HS-27A (cell line): Measurements from ENCODE around the gene PPP1R15A.
A peak's percentile ranks its signal among the peaks of the same experiment; 100 is the strongest.
"Not testable (repeated sequence)": the region's sequence is repeated elsewhere in the genome, so short reads cannot be mapped to it uniquely, and the experiment has no call there.

Source experiments
- DNase-seq: peaks from one replicate; pipeline ENCODE4 v3.0.0-alpha.2; 2012; ENCODE audit warnings: low read depth, missing footprints

Gene PPP1R15A

DNA sequence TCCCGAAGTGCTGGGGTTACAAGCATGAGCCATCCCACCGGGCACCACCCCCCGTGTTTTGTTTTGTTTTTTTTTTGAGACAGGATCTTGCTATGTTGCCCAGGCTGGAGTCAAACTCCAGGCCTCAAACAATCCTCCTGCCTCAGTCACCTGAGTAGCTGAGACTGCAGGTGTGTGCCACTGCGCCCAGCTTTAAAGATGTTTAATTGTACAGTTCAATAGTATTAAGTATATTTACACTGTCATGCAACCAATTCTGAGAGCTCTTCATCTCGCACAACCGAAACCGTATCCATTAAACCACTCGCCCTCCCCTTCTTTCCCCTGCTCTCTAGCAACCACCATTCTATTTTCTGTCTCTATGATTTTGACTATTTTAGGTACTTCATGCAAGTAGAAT is 43.5 kb downstream of the PPP1R15A start:
- DNase-seq = no peak

- DNase-seq = no peak
Measured at GRCh38 chr19:48918071-48918470, 45.9 kb downstream of the PPP1R15A start.

DNA sequence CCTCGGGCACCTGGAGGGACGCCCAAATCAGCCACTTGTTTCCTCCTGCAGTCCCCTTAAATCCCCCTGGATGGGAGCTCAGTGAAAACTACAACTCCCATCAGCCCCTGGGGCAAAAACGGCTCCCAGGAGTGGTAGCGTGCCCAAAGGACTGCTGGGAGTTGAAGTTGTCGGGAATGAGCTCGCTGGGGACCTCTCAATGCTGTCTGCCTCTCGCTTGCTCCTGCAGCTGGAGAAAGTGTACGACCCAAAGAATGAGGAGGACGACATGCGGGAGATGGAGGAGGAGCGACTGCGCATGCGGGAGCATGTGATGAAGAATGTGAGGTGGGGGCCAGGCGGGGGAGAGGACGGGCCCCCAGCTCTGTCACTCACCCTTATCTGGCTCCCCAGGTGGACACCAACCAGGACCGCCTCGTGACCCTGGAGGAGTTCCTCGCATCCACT is 46.6 kb downstream of the PPP1R15A start:
- no peak for DNase-seq

- DNase-seq = not testable (repeated sequence)
Measured at GRCh38 chr19:48919271-48919670, 47.0 kb downstream of the PPP1R15A start.

DNA sequence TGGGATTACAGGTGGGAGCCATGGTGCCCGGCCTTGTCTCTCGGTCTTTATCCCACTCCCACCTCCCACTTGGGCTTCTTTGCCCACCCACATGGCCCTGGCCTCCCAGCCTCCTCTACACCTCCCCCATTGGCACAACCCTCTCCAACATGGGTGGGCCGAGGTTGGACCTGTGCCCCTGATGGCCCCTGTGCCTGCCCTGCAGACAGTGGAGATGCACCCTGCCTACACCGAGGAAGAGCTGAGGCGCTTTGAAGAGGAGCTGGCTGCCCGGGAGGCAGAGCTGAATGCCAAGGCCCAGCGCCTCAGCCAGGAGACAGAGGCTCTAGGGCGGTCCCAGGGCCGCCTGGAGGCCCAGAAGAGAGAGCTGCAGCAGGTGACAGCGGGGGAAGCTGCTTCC is 48.7 kb downstream of the PPP1R15A start:
- DNase-seq = no peak

- DNase-seq = no peak
Measured at GRCh38 chr19:48921721-48922500, 49.7 kb downstream of the PPP1R15A start.

DNA sequence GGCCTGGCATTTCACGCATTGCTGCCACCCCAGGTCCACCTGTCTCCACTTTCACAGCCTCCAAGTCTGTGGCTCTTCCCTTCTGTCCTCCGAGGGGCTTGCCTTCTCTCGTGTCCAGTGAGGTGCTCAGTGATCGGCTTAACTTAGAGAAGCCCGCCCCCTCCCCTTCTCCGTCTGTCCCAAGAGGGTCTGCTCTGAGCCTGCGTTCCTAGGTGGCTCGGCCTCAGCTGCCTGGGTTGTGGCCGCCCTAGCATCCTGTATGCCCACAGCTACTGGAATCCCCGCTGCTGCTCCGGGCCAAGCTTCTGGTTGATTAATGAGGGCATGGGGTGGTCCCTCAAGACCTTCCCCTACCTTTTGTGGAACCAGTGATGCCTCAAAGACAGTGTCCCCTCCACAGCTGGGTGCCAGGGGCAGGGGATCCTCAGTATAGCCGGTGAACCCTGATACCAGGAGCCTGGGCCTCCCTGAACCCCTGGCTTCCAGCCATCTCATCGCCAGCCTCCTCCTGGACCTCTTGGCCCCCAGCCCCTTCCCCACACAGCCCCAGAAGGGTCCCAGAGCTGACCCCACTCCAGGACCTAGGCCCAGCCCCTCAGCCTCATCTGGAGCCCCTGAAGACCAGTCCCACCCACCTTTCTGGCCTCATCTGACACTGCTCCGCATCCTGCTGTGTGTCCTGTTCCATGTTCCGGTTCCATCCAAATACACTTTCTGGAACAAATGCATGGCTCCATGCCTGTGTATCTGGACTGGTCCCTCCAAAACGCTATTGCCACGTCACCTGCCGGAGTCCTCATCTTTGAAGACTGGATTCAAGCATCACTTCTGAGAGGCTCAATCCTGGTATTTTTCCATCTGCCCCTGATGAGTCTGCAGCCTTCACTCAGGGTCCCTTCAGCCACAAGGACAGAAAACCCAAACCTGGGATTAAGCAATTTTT is 50.6 kb downstream of the PPP1R15A start:
- no peak for DNase-seq

DNA sequence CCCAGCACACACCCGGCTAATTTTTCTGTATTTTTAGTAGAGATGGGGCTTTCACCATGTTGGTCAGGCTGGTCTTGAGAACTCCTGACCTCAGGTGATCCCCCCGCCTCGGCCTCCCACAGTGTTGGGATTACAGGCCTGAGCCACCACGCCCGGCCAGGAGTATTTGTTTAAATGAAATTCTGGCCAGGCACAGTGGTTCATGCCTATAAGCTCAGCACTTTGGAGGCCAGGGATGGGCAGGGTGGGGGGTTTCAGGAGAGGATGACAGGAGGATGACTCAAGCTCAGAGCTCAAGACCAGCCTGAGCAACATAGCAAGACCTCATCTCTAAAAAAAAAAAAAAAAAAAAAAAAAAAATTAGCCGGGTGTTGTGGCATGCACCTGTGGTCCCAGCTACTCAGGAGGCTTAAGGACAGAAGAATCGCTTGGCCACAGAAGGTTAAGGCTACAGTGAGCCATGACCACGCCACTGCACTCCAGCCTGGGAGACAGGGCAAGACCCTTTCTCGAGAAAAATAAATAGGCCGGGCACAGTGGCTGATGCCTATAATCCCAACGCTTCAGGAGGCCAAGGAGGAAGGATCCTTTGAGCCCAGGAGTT is 53.1 kb downstream of the PPP1R15A start:
- DNase-seq = peak; percentile 51
